ENCODE measurements around the gene NAP1L1. TPM values are rescaled to one million over a fixed set of nuclear protein-coding genes. Genes with fewer than 3 reads are reported as not detected.

Gene NAP1L1
- total RNA-seq, 4 donors from 2014 or later: 336 to 660 (median 421) TPM

- no peak for TF ChIP-seq POLR2A (IDR thresholded peaks at IDR 0.05)
- TF ChIP-seq CTCF (IDR thresholded peaks at IDR 0.05 in 4 of 5, conservative IDR thresholded peaks at IDR 0.05 in 1 of 5): no peak
- Histone ChIP-seq H3K9me3 (no peaks in the 10 kb centered on the region), H3K27me3 (no peaks in the 10 kb centered on the region), H3K4me1 (no peaks in the 10 kb centered on the region), H3K4me3 (no peak overlapping the region), H3K36me3 (no peaks in the 10 kb centered on the region), H3K27ac (no peak overlapping the region)
- DNase-seq (no peak), ATAC-seq (no peak)
- intact Hi-C loops (cut with DNase I; ENCODE audit: low total_unique reads): no loop called here
- in situ Hi-C loops (cut with MboI; ENCODE audit: low sequenced_read_pairs in 4 of 4): no loop called here
Measured at GRCh38 chr12:76010732-76011458, 73.6 kb downstream of the NAP1L1 start.

GRCh38 chr12:76008428-76008827 is 76.1 kb downstream of the NAP1L1 start:
- Histone ChIP-seq H3K36me3 (no peaks in the 10 kb centered on the region), H3K4me3 (no peak overlapping the region), H3K9me3 (no peaks in the 10 kb centered on the region), H3K4me1 (no peaks in the 10 kb centered on the region), H3K27me3 (no peaks in the 10 kb centered on the region), H3K27ac (no peak overlapping the region)
- ATAC-seq (no peak), DNase-seq (no peak)
- intact Hi-C loops (cut with DNase I; ENCODE audit: low total_unique reads) (no loop called here), in situ Hi-C loops (cut with MboI; ENCODE audit: low sequenced_read_pairs in 4 of 4) (no loop called here)
- TF ChIP-seq POLR2A (IDR thresholded peaks at IDR 0.05): no peak
- no peak for TF ChIP-seq CTCF (IDR thresholded peaks at IDR 0.05 in 4 of 5, conservative IDR thresholded peaks at IDR 0.05 in 1 of 5)

- Histone ChIP-seq H3K9me3 (no peaks in the 10 kb centered on the region), H3K4me3 (no peak overlapping the region), H3K36me3 (no peaks in the 10 kb centered on the region), H3K4me1 (no peaks in the 10 kb centered on the region), H3K27me3 (no peaks in the 10 kb centered on the region), H3K27ac (no peak overlapping the region)
- no peak for ATAC-seq
- intact Hi-C loops (cut with DNase I; ENCODE audit: low total_unique reads) (no loop called here), in situ Hi-C loops (cut with MboI; ENCODE audit: low sequenced_read_pairs in 4 of 4) (no loop called here)
- no peak for DNase-seq
- TF ChIP-seq POLR2A (IDR thresholded peaks at IDR 0.05) (no peak), CTCF (IDR thresholded peaks at IDR 0.05 in 4 of 5, conservative IDR thresholded peaks at IDR 0.05 in 1 of 5) (no peak)
Measured at GRCh38 chr12:76007640-76008039, 76.8 kb downstream of the NAP1L1 start.

- Histone ChIP-seq H3K4me3 (no peak overlapping the region), H3K36me3 (no peaks in the 10 kb centered on the region), H3K27me3 (no peaks in the 10 kb centered on the region), H3K27ac (no peak overlapping the region), H3K9me3 (no peaks in the 10 kb centered on the region), H3K4me1 (no peaks in the 10 kb centered on the region)
- no peak for ATAC-seq
- DNase-seq: no peak
- in situ Hi-C loops (cut with MboI; ENCODE audit: low sequenced_read_pairs in 4 of 4): no loop called here
- TF ChIP-seq POLR2A (IDR thresholded peaks at IDR 0.05): no peak
- TF ChIP-seq CTCF (IDR thresholded peaks at IDR 0.05 in 4 of 5, conservative IDR thresholded peaks at IDR 0.05 in 1 of 5): no peak
- intact Hi-C loops (cut with DNase I; ENCODE audit: low total_unique reads): no loop called here
Measured at GRCh38 chr12:76006028-76006925, 78.2 kb downstream of the NAP1L1 start.
